HCT116 (cell line): ENCODE measurements around the gene NPC2. TPM values are rescaled to one million over a fixed set of nuclear protein-coding genes. Genes with fewer than 3 reads are reported as not detected.
A peak's percentile ranks its signal among the peaks of the same experiment; 100 is the strongest.

ENCODE experiments used
- ATAC-seq: fragments of 200-7000 bp; cut with Tn5 transposase; 2 replicates; pipeline ENCODE4 v1.9.1; 2020; ENCODE audit warnings: mild to moderate bottlenecking, moderate library complexity
- BruUV-seq: library from RNA; stranded (reverse); fragments of 400-500 nt; replicated peaks from 2 replicates; lab custom pipeline; 2021; lab: Mats Ljungman, UMichigan
- CTCF ChIA-PET: fragments of 300-600 bp; sonication (Branson Sonifier 250); formaldehyde crosslinking; loops from one replicate; lab custom pipeline; 2021; ENCODE audit warnings: antibody characterized with exemption; lab: Charles Lee
- POLR2A ChIA-PET: fragments of 300-600, 350-600 bp; sonication (Branson Sonifier 250); formaldehyde crosslinking; loops from one replicate; lab custom pipeline; 2021; ENCODE audit warnings: antibody characterized with exemption; lab: Charles Lee
- RAD21 ChIA-PET, 2 experiments: fragments of 300-600 bp; sonication (Branson Sonifier 250); formaldehyde crosslinking; loops; one replicate each; lab custom pipeline; 2023; ENCODE audit warnings: low total read pairs in 2 of 2; ENCODE audit not compliant: uncharacterized antibody in 2 of 2, unreplicated experiment in 2 of 2, low non-redundant PET in 1 of 2; lab: Charles Lee
- DNase-seq: peaks from one replicate; pipeline ENCODE4 v3.0.0-alpha.2; 2010; ENCODE audit warnings: low read depth, low spot score
- H2AFZ ChIP-seq: fragments of 200-600 bp; shearing (Covaris generic), sonication (generic); 2 replicates; pipeline ENCODE4 v1.6.1; 2017; ENCODE audit warnings: low read depth, mixed run types, mixed read lengths, antibody characterized with exemption, low read length; ENCODE audit not compliant: poor library complexity, severe bottlenecking
- H3K27ac ChIP-seq: 2 replicates; pipeline ENCODE4 v1.5.1; 2012; ENCODE audit warnings: low read depth, low read length
- H3K27me3 ChIP-seq: fragments of 200-600 bp; sonication (generic); 2 replicates; pipeline ENCODE4 v1.6.1; 2016; ENCODE audit warnings: mixed run types, low read length, mixed read lengths; ENCODE audit not compliant: insufficient read depth
- H3K36me3 ChIP-seq, 2 experiments: fragments of 200-500 bp in 1 of 2; fragments of 200-600 bp in 1 of 2; sonication (Bioruptor generic) in 1 of 2; sonication (generic) in 1 of 2; 2 replicates each; pipeline versions ENCODE4 v1.5.1 to v1.6.1; 2014 to 2016; ENCODE audit warnings: low read length in 2 of 2, inconsistent platforms in 1 of 2, mixed read lengths in 1 of 2, mixed run types in 1 of 2; ENCODE audit not compliant: insufficient read depth in 2 of 2, control insufficient read depth in 1 of 2
- H3K4me1 ChIP-seq, 2 experiments: fragments of 200-600 bp in 1 of 2; sonication (generic) in 1 of 2; 2 replicates each; pipeline versions ENCODE4 v1.5.1 to v1.6.1; 2012 to 2017; ENCODE audit warnings: low read length in 2 of 2, inconsistent platforms in 1 of 2, mild to moderate bottlenecking in 1 of 2, mixed read lengths in 1 of 2, mixed run types in 1 of 2, moderate library complexity in 1 of 2; ENCODE audit not compliant: insufficient read depth in 2 of 2, control insufficient read depth in 1 of 2
- H3K4me2 ChIP-seq: fragments of 200-600 bp; sonication (generic); 2 replicates; pipeline ENCODE4 v1.6.1; 2017; ENCODE audit warnings: mixed run types, low read length, mixed read lengths
- H3K4me3 ChIP-seq, 2 experiments: fragments of 200-600 bp in 1 of 2; sonication (generic) in 1 of 2; replicated peaks in 1 of 2; 2 replicates each; pipeline ENCODE4 v1.5.1; 2011 to 2016; ENCODE audit warnings: low read length in 2 of 2, control low read depth in 1 of 2, low read depth in 1 of 2, mild to moderate bottlenecking in 1 of 2, mixed read lengths in 1 of 2, mixed run types in 1 of 2
- H3K79me2 ChIP-seq: fragments of 200-600 bp; sonication (generic); 2 replicates; pipeline ENCODE4 v1.6.1; 2017; ENCODE audit warnings: mild to moderate bottlenecking, mixed run types, low read length, moderate library complexity, mixed read lengths; ENCODE audit not compliant: insufficient read depth
- H3K9ac ChIP-seq: fragments of 200-600 bp; sonication (generic); 2 replicates; pipeline ENCODE4 v1.6.1; 2016; ENCODE audit warnings: low read length, mixed read lengths
- H3K9me2 ChIP-seq: fragments of 200-600 bp; sonication (generic), shearing (Covaris generic); 2 replicates; pipeline ENCODE4 v1.6.1; 2017; ENCODE audit warnings: mixed run types, mild to moderate bottlenecking, moderate library complexity; ENCODE audit not compliant: insufficient read depth
- H3K9me3 ChIP-seq, 2 experiments: fragments of 200-500 bp in 1 of 2; fragments of 200-600 bp in 1 of 2; sonication (Bioruptor generic) in 1 of 2; sonication (generic) in 1 of 2; 2 replicates each; pipeline ENCODE4 v1.6.1; 2014 to 2017; ENCODE audit warnings: low read length in 2 of 2, mixed read lengths in 2 of 2, inconsistent platforms in 1 of 2, low read depth in 1 of 2, mild to moderate bottlenecking in 1 of 2, mixed run types in 1 of 2, moderate library complexity in 1 of 2; ENCODE audit not compliant: control insufficient read depth in 1 of 2, insufficient read depth in 1 of 2
- H4K20me1 ChIP-seq: fragments of 200-600 bp; sonication (generic), shearing (Covaris generic); 2 replicates; pipeline ENCODE4 v1.6.1; 2017; ENCODE audit warnings: mixed run types, mild to moderate bottlenecking, moderate library complexity; ENCODE audit not compliant: insufficient read depth
- CBX3 ChIP-seq: IDR thresholded peaks from 2 replicates; pipeline ENCODE4 v1.6.1; 2012; ENCODE audit warnings: low read depth
- CTCF ChIP-seq, 3 experiments: fragments of 200-600 bp in 1 of 3; sonication (generic) in 1 of 3; IDR thresholded peaks in 2 of 3; conservative IDR thresholded peaks in 1 of 3; 2 replicates each; pipeline ENCODE4 v1.5.1; 2012 to 2017; ENCODE audit warnings: low read depth in 2 of 3, low read length in 2 of 3, antibody characterized with exemption in 1 of 3, borderline replicate concordance in 1 of 3, control low read depth in 1 of 3, mild to moderate bottlenecking in 1 of 3, mixed read lengths in 1 of 3, mixed run types in 1 of 3, moderate library complexity in 1 of 3; ENCODE audit not compliant: insufficient read depth in 1 of 3
- EGR1 ChIP-seq: IDR thresholded peaks from 2 replicates; pipeline ENCODE4 v1.6.1; 2012; ENCODE audit warnings: low read depth
- ELF1 ChIP-seq: IDR thresholded peaks from 2 replicates; pipeline ENCODE4 v1.6.1; 2012; ENCODE audit warnings: low read depth, borderline replicate concordance
- EZH2 ChIP-seq: fragments of 200-600 bp; sonication (generic); IDR thresholded peaks from 2 replicates; pipeline ENCODE4 v1.6.1; 2017; ENCODE audit warnings: antibody characterized with exemption, mixed run types
- EZH2phosphoT487 ChIP-seq: fragments of 200-600 bp; IDR thresholded peaks from 2 replicates; pipeline ENCODE4 v1.6.1; 2018; ENCODE audit warnings: antibody characterized with exemption, borderline replicate concordance
- FOSL1 ChIP-seq: IDR thresholded peaks from 2 replicates; pipeline ENCODE4 v1.6.1; 2012; ENCODE audit warnings: low read depth
- JUND ChIP-seq: IDR thresholded peaks from 2 replicates; pipeline ENCODE4 v1.6.1; 2012
- POLR2A ChIP-seq: IDR thresholded peaks from 2 replicates; pipeline ENCODE4 v1.7.0; 2011; ENCODE audit warnings: borderline replicate concordance; ENCODE audit not compliant: insufficient read depth, insufficient read length; ENCODE audit errors: extremely low read depth
- RAD21 ChIP-seq: IDR thresholded peaks from 2 replicates; pipeline ENCODE4 v1.6.1; 2012; ENCODE audit warnings: low read depth, mild to moderate bottlenecking
- SP1 ChIP-seq: IDR thresholded peaks from 2 replicates; pipeline ENCODE4 v1.6.1; 2012; ENCODE audit warnings: low read depth
- SRF ChIP-seq: IDR thresholded peaks from 2 replicates; pipeline ENCODE4 v1.6.1; 2012; ENCODE audit warnings: low read depth
- TCF7L2 ChIP-seq: IDR thresholded peaks from 2 replicates; pipeline ENCODE4 v1.7.0; 2011; ENCODE audit warnings: borderline replicate concordance, inconsistent platforms; ENCODE audit not compliant: insufficient read depth, insufficient read length; ENCODE audit errors: extremely low read depth
- ZBTB33 ChIP-seq: IDR thresholded peaks from 2 replicates; pipeline ENCODE4 v1.6.1; 2011; ENCODE audit warnings: mild to moderate bottlenecking, low read length, moderate library complexity; ENCODE audit not compliant: insufficient replicate concordance; ENCODE audit errors: extremely low read depth
- ZFX ChIP-seq: fragments of 450-650 bp; IDR thresholded peaks from 2 replicates; pipeline ENCODE4 v1.6.1; 2017
- intact Hi-C: fragments of 100-400 bp; cut with micrococcal nuclease; formaldehyde crosslinking; loops from 2 replicates; pipeline ENCODE4 v1.10.0; 2022
- total RNA-seq: library from RNA; stranded (reverse); gene quantifications from one replicate; pipeline ENCODE4 v1.2.1, GENCODE V29; 2021; ENCODE audit not compliant: unreplicated experiment
- TF ChIP-seq, protein P1 (sequence below): IDR thresholded peaks from 2 replicates; pipeline ENCODE4 v1.6.1; 2012

The NPC2 gene
- total RNA-seq, 1 experiment from 2014 or later = 105 TPM

DNA sequence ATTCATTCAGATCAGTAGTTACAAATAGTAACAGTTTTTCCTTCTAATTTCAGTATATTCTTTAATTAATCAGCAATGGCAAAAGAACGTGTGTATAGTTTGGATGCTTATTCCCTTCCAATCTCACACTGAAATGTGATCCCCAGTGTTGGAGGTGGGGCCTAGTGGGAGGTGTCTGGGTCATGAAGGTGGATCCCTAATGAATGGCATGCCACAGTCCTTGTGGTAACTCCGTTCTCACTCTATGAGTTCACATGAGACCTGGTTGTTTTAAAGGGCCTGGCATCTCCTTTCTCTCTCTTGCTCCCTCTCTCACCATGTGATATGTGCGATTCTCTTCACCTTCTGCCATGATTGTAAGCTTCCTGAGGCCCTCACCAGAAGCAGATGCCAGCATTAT lies 48.2 kb downstream of the NPC2 start:
- no TSS peak for BruUV-seq
- H3K4me1 ChIP-seq = peaks cover 0 to 3% of the 10 kb centered on the region in 2 experiments; a peak in 1 of 4 replicates
- no peak overlapping the region for H2AFZ ChIP-seq
- H3K4me3 ChIP-seq = no peak overlapping the region
- H3K27me3 ChIP-seq = peaks cover 9% of the 10 kb centered on the region; the same call in 1 of the 2 replicates
- no peaks in the 10 kb centered on the region for H3K36me3 ChIP-seq
- no peak overlapping the region for H3K9ac ChIP-seq
- ATAC-seq = peak; percentile 82
- no peak for TF ChIP-seq SRF
- TF ChIP-seq SP1 = no peak
- H3K9me3 ChIP-seq = no peaks in the 10 kb centered on the region
- no peaks in the 10 kb centered on the region for H3K79me2 ChIP-seq
- no peak overlapping the region for H3K4me2 ChIP-seq
- H3K9me2 ChIP-seq = no peaks in the 10 kb centered on the region
- ChIA-PET POLR2A (no interaction called here), RAD21 (no interaction called here), CTCF (no interaction called here)
- DNase-seq = no peak
- no peak overlapping the region for H3K27ac ChIP-seq
- no peaks in the 10 kb centered on the region for H4K20me1 ChIP-seq
- intact Hi-C loops = no loop called here

GRCh38 chr14:74442757-74443156 lies 50.3 kb downstream of the NPC2 start:
- no peak overlapping the region for H3K9ac ChIP-seq
- TF ChIP-seq ZBTB33 (no peak), JUND (no peak), CTCF (IDR thresholded peaks at IDR 0.05 in 2 of 3, conservative IDR thresholded peaks at IDR 0.05 in 1 of 3; ENCODE audit: borderline replicate concordance in 1 of 3, insufficient read depth in 1 of 3, low read depth in 2 of 3, low read length in 2 of 3) (no peak), RAD21 (no peak), POLR2A (no peak), ELF1 (no peak), EZH2 (no peak), ZFX (no peak), EGR1 (no peak), FOSL1 (no peak), SRF (no peak), TCF7L2 (no peak), CBX3 (no peak), EZH2phosphoT487 (no peak)
- TF ChIP-seq, protein P1, sequence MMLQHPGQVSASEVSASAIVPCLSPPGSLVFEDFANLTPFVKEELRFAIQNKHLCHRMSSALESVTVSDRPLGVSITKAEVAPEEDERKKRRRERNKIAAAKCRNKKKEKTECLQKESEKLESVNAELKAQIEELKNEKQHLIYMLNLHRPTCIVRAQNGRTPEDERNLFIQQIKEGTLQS = no peak

More at GRCh38 chr14:74442757-74443156, 50.3 kb downstream of the NPC2 start:
- Histone ChIP-seq H3K4me2 (no peak overlapping the region), H4K20me1 (no peaks in the 10 kb centered on the region), H3K9me2 (no peaks in the 10 kb centered on the region), H3K27ac (no peak overlapping the region), H2AFZ (no peak overlapping the region), H3K79me2 (no peaks in the 10 kb centered on the region), H3K4me1 (peaks cover 0 to 3% of the 10 kb centered on the region in 2 experiments; a peak in 1 of 4 replicates), H3K9me3 (no peaks in the 10 kb centered on the region), H3K4me3 (no peak overlapping the region), H3K36me3 (no peaks in the 10 kb centered on the region), H3K27me3 (peaks cover 23% of the 10 kb centered on the region; the same call in 1 of the 2 replicates)
- ATAC-seq (no peak), DNase-seq (no peak)
- POLR2A ChIA-PET = no interaction called here
- CTCF ChIA-PET = no interaction called here
- intact Hi-C loops = no loop called here
- BruUV-seq = no TSS peak
- RAD21 ChIA-PET = no interaction called here
